ENCODE measurements around the gene PARG. TPM values are rescaled to one million over a fixed set of nuclear protein-coding genes. Genes with fewer than 3 reads are reported as not detected.

The PARG gene
- total RNA-seq, 4 donors from 2014 or later, result 18.9 to 28.2 (median 26.6) TPM

- no peak for TF ChIP-seq CTCF (IDR thresholded peaks at IDR 0.05; ENCODE audit: low read depth)
These were observed 122.4 kb downstream of the PARG start for GRCh38 chr10:49819234-49819958.

GRCh38 chr10:49817845-49818244, 124.0 kb downstream of the PARG start:
- TF ChIP-seq CTCF (IDR thresholded peaks at IDR 0.05; ENCODE audit: low read depth), result no peak

GRCh38 chr10:49803988-49804387, 137.8 kb downstream of the PARG start:
- TF ChIP-seq CTCF (IDR thresholded peaks at IDR 0.05; ENCODE audit: low read depth), result no peak

GRCh38 chr10:49798275-49798674, 143.6 kb downstream of the PARG start:
- TF ChIP-seq CTCF (IDR thresholded peaks at IDR 0.05; ENCODE audit: low read depth), result no peak

- no peak for TF ChIP-seq CTCF (IDR thresholded peaks at IDR 0.05; ENCODE audit: low read depth)
These were observed 150.7 kb downstream of the PARG start for GRCh38 chr10:49791100-49791499.

GRCh38 chr10:49784681-49785080, 157.1 kb downstream of the PARG start:
- no peak for TF ChIP-seq CTCF (IDR thresholded peaks at IDR 0.05; ENCODE audit: low read depth)

- no peak for TF ChIP-seq CTCF (IDR thresholded peaks at IDR 0.05; ENCODE audit: low read depth)
These were observed 158.2 kb downstream of the PARG start for GRCh38 chr10:49783645-49784044.
